Osteocyte (in vitro differentiated cells): Measurements from ENCODE around the gene NECTIN1. TPM values are rescaled to one million over a fixed set of nuclear protein-coding genes. Genes with fewer than 3 reads are reported as not detected.

Experiments
- DNase-seq: peaks from one replicate; pipeline ENCODE4 v3.0.0; 2021; ENCODE audit warnings: mixed read lengths; ENCODE audit not compliant: unreplicated experiment; ENCODE audit errors: extremely low spot score
- H3K27ac Mint-ChIP-seq: one replicate; pipeline ENCODE4 v1.8.0; 2021; ENCODE audit warnings: mild to moderate bottlenecking, mixed read lengths; ENCODE audit not compliant: unreplicated experiment
- H3K27me3 Mint-ChIP-seq: one replicate; pipeline ENCODE4 v1.8.0; 2021; ENCODE audit warnings: mixed read lengths; ENCODE audit not compliant: unreplicated experiment
- H3K36me3 Mint-ChIP-seq: one replicate; pipeline ENCODE4 v1.8.0; 2021; ENCODE audit warnings: mixed read lengths; ENCODE audit not compliant: unreplicated experiment
- H3K4me1 Mint-ChIP-seq: one replicate; pipeline ENCODE4 v1.8.0; 2021; ENCODE audit warnings: mixed read lengths; ENCODE audit not compliant: unreplicated experiment
- H3K4me3 Mint-ChIP-seq: one replicate; pipeline ENCODE4 v1.8.0; 2021; ENCODE audit warnings: mild to moderate bottlenecking, moderate library complexity, mixed read lengths; ENCODE audit not compliant: unreplicated experiment
- H3K9me3 Mint-ChIP-seq: one replicate; pipeline ENCODE4 v1.8.0; 2021; ENCODE audit warnings: mixed read lengths; ENCODE audit not compliant: unreplicated experiment
- total RNA-seq: library from RNA; stranded (reverse); gene quantifications from 2 replicates; pipeline ENCODE4 v1.2.1, GENCODE V29; 2021
- TF ChIP-seq, protein P1 (sequence below): fragments of 200-600 bp; sonication (generic); IDR thresholded peaks from 2 replicates; pipeline ENCODE4 v1.5.0; 2021; ENCODE audit warnings: antibody characterized with exemption, mild to moderate bottlenecking, moderate library complexity

NECTIN1 gene
- total RNA-seq, 1 donor from 2014 or later: 7.2 TPM

DNA sequence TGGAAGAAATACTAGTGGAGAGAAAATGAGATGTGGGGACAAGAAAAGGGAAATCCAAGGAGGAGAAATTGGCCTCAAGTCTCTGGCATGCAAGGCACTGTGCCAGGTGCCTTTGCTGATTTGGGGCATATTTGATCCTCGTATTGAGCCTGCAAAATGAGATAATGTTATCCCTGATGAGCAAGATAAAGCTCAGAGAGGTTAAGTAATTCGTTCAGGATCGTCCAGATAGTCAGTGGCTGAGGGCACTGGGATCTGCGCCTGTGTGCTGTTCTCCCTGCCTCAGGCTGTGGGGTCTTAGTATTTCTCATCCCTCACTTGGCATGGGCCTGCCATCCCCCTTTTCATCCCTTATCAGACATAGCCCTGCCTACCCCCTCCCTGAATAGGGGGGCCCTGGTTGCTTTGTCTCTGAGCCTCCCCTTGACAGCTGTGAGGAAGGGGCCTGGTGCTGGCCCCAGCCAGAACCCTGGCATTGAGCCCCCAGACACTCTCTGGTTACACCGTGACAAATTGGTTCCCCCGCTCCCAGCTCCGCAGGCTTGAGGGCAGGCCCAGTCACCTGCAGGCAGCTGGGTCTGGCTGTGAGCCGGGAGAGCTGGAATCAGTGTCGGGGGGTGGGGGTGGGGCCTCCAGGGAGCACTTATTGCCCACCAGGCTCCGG lies 85.7 kb downstream of the NECTIN1 start:
- no peaks in the 10 kb centered on the region for H3K9me3 Mint-ChIP-seq
- no peak overlapping the region for H3K4me3 Mint-ChIP-seq
- H3K27ac Mint-ChIP-seq: no peak overlapping the region
- no peak for DNase-seq
- peaks cover 11% of the 10 kb centered on the region for H3K27me3 Mint-ChIP-seq
- TF ChIP-seq, protein P1, sequence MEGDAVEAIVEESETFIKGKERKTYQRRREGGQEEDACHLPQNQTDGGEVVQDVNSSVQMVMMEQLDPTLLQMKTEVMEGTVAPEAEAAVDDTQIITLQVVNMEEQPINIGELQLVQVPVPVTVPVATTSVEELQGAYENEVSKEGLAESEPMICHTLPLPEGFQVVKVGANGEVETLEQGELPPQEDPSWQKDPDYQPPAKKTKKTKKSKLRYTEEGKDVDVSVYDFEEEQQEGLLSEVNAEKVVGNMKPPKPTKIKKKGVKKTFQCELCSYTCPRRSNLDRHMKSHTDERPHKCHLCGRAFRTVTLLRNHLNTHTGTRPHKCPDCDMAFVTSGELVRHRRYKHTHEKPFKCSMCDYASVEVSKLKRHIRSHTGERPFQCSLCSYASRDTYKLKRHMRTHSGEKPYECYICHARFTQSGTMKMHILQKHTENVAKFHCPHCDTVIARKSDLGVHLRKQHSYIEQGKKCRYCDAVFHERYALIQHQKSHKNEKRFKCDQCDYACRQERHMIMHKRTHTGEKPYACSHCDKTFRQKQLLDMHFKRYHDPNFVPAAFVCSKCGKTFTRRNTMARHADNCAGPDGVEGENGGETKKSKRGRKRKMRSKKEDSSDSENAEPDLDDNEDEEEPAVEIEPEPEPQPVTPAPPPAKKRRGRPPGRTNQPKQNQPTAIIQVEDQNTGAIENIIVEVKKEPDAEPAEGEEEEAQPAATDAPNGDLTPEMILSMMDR: no peak
- H3K4me1 Mint-ChIP-seq: no peaks in the 10 kb centered on the region
- no peaks in the 10 kb centered on the region for H3K36me3 Mint-ChIP-seq

DNA sequence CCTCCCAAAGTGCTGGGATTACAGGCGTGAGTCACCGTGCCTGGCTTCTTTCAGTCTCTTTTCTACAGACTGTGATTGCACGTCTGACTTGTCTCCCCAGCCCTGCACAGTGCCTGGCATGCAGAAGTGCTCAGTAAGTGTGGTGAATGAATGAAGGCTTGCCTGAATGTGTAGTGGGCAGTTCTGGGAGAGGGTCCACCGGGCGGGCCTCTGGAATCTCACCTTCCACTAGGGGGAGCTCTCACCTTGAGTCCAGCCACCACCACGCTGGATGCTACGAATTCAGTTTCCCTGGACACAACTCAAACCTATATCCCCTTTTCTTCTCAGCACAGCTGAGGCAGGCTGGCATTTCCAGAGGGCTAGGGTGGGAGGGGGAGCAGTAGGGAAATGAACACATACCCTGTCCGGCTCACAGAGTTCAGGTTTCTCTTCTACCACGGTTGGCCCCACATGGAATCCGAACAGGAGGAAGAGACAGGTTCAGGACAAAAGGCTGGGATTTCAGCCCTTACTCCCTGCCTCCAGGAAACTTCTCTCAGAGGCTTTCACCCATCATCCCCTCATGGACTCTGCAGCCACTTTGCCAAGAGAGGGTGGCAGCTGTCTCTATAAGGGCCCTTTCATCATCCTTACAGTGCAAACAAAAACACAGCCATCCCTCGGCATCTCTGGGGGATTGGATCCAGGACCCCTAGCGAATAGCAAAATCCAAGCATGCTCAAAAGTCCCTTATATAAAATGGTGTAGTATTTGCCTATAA lies 86.8 kb downstream of the NECTIN1 start:
- TF ChIP-seq, protein P1: peak; percentile 47
- H3K4me1 Mint-ChIP-seq: no peaks in the 10 kb centered on the region
- H3K36me3 Mint-ChIP-seq: no peaks in the 10 kb centered on the region

DNA sequence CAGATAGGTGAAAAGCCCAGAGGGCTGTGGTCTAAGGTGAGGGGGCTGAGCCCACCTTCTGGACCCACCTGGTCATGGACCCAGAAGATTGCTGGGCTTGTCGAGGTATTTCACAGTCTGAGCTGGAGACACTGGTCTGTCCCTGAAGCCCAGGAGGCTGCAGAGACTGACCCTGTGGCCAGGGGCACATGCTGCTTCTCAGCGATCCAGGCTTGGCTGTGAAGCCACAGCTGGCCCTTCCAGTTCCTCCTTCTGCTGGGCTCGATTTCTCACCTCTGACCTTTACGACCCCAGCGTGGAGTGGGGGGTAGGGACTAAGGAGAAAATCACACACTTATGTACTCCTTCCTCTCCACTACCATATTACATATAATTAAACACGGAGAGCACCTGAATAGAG lies 88.5 kb downstream of the NECTIN1 start:
- Mint-ChIP-seq H3K4me3 (no peak overlapping the region), H3K27me3 (peaks cover 13% of the 10 kb centered on the region)
- DNase-seq: no peak

More for the DNA sequence above, 86.8 kb downstream of the NECTIN1 start:
- DNase-seq: no peak
- Mint-ChIP-seq H3K9me3 (no peaks in the 10 kb centered on the region), H3K27ac (no peak overlapping the region), H3K27me3 (peaks cover 11% of the 10 kb centered on the region), H3K4me3 (no peak overlapping the region)

DNA sequence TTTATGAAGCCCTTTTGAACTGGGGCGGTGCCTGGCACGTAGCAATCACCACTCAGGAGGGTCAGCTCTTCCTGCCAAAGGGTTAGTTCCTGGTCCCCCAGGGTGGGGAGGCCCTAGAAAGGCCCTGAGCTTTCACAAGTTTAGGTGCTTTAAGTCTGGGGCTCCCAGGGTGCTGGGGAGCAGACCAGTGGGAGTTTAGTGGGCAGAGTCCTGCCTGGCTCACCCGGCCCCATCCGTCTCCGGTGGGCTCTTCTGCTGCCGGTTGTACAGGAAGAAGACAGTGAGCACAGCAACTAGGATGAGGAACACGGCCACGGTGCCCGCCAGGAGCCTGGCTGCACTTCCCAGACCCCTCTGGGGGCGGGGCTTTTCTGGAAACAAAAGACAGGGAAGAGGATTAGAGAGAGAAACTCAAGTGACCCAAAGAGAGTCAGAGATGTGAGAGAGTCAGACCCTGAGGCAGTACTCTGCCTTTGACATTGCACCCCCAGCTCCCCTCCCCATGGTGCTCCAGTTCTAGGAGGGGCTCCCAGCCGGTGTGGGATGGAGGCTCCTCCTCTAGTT lies 89.3 kb downstream of the NECTIN1 start:
- H3K27ac Mint-ChIP-seq: no peak overlapping the region
- H3K9me3 Mint-ChIP-seq: no peaks in the 10 kb centered on the region
- no peak overlapping the region for H3K4me3 Mint-ChIP-seq
- TF ChIP-seq, protein P1: no peak
- H3K36me3 Mint-ChIP-seq: no peaks in the 10 kb centered on the region
- H3K27me3 Mint-ChIP-seq: peaks cover 13% of the 10 kb centered on the region
- no peaks in the 10 kb centered on the region for H3K4me1 Mint-ChIP-seq
- no peak for DNase-seq

More for the DNA sequence above, 88.5 kb downstream of the NECTIN1 start:
- TF ChIP-seq, protein P1: no peak
- Mint-ChIP-seq H3K9me3 (no peaks in the 10 kb centered on the region), H3K4me1 (no peaks in the 10 kb centered on the region), H3K27ac (no peak overlapping the region), H3K36me3 (no peaks in the 10 kb centered on the region)

DNA sequence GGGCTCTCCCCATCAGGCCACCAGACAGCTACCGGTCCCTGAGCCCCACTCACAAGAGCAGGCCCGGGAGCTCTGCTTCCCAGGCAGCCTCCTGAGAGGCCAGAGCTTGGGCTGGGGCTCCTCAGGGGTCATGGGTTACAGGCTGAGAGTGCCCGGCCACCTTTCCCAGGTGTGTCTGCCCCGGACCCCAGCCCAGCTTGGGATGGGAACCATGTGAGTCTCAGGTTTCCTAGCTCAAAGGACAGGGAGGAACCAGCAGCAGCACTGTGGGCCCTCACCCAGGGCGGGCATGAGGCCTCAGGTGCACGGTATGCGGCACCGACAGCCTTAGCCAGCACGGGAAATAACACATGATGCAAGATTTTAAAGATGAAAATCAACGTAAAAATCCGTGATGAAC lies 90.1 kb downstream of the NECTIN1 start:
- Mint-ChIP-seq H3K27me3 (peaks cover 13% of the 10 kb centered on the region), H3K4me3 (no peak overlapping the region), H3K36me3 (no peaks in the 10 kb centered on the region), H3K27ac (no peak overlapping the region), H3K4me1 (no peaks in the 10 kb centered on the region), H3K9me3 (no peaks in the 10 kb centered on the region)
- TF ChIP-seq, protein P1: no peak
- no peak for DNase-seq
